NB4 (cell line): ENCODE data around the gene PRRG2.

ENCODE experiments used
- CTCF ChIP-seq: IDR thresholded peaks from one replicate; pipeline ENCODE4 v1.5.1; 2012; ENCODE audit warnings: low read depth, low read length
- POLR2A ChIP-seq: IDR thresholded peaks from 2 replicates; pipeline ENCODE4 v1.6.1; 2011; ENCODE audit warnings: mild to moderate bottlenecking; ENCODE audit not compliant: insufficient read length; ENCODE audit errors: extremely low read depth

DNA sequence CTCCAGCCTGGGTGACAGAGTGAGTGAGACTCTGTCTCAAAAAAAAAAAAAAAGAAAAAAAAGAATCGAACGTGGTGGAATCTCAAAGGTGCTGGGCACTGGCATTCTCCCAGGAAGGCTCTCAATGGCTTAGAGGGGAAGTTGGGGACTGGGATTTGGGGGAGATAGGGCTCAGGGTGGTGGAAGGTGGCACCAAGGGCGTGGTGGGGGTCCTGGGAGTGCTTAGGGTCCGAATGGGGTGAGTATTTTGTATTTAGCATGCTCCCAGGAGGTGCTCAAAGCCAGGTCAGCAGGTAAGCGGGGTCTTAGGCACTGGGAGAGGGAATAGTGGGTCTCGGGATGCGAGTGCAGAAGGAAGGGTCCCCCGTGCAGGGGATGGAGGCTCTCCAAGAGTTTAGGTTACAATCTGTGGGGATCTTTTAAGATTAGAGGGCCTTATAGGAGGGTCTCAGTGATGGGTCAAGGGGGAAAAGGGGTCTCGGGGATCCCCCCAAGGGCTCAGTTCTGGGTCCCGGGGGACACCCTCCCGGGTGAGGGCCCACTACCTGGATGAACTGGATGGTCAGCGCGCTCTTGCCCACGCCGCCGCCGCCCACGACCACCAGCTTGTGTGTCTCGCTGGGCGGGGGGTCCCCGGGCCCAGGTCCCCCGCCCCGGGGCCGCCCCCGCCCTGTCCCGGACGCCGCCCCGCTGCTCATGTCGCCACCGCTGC is 58.4 kb downstream of the PRRG2 start:
- TF ChIP-seq POLR2A (no peak), CTCF (no peak)
